GM12878 (cell line): ENCODE data around the gene PDCD1LG2. TPM values are rescaled to one million over a fixed set of nuclear protein-coding genes. Genes with fewer than 3 reads are reported as not detected.
A peak's percentile ranks its signal among the peaks of the same experiment; 100 is the strongest.

Experiments
- BHLHE40 ChIP-seq, 2 experiments: fragments of 450-650 bp in 1 of 2; IDR thresholded peaks; 2 replicates each; pipeline ENCODE4 v1.6.1; 2011 to 2017; ENCODE audit warnings: low read depth in 2 of 2, borderline replicate concordance in 1 of 2, improper control_type of control experiment in 1 of 2, low read length in 1 of 2, mild to moderate bottlenecking in 1 of 2
- GABPA ChIP-seq: IDR thresholded peaks from 2 replicates; pipeline ENCODE4 v1.6.1; 2014; ENCODE audit warnings: antibody characterized with exemption, low read depth, mild to moderate bottlenecking, inconsistent platforms
- GATAD2B ChIP-seq: fragments of 450-650 bp; conservative IDR thresholded peaks from 2 replicates; pipeline ENCODE4 v1.6.1; 2017; ENCODE audit warnings: low read depth, mild to moderate bottlenecking, moderate library complexity
- HCFC1 ChIP-seq: fragments of 150-350 bp; IDR thresholded peaks from 2 replicates; pipeline ENCODE4 v1.6.1; 2014; ENCODE audit warnings: low read length
- HDAC6 ChIP-seq: fragments of 200-600 bp; sonication (generic); IDR thresholded peaks from one replicate; pipeline ENCODE4 v1.8.0; 2017; ENCODE audit warnings: antibody characterized with exemption; ENCODE audit not compliant: unreplicated experiment
- HDGF ChIP-seq: fragments of 450-650 bp; IDR thresholded peaks from 2 replicates; pipeline ENCODE4 v1.6.1; 2016; ENCODE audit warnings: antibody characterized with exemption
- MYC ChIP-seq: IDR thresholded peaks from 2 replicates; pipeline ENCODE4 v1.6.1; 2011; ENCODE audit warnings: mild to moderate bottlenecking, low read length, moderate library complexity, inconsistent platforms; ENCODE audit not compliant: insufficient read depth, insufficient replicate concordance, insufficient read length, severe bottlenecking
- NFYB ChIP-seq: IDR thresholded peaks from 2 replicates; pipeline ENCODE4 v1.6.1; 2011; ENCODE audit warnings: low read depth, mild to moderate bottlenecking, low read length, improper control_type of control experiment, moderate library complexity; ENCODE audit not compliant: insufficient read depth
- NRF1 ChIP-seq: conservative IDR thresholded peaks from 2 replicates; pipeline ENCODE4 v1.6.1; 2011; ENCODE audit warnings: mild to moderate bottlenecking, low read depth, low read length, improper control_type of control experiment
- PAX5 ChIP-seq: IDR thresholded peaks from 2 replicates; pipeline ENCODE4 v1.6.1; 2011; ENCODE audit warnings: low read depth, low read length, borderline replicate concordance
- PAX8 ChIP-seq: fragments of 450-650 bp; IDR thresholded peaks from 2 replicates; pipeline ENCODE4 v1.6.1; 2017; ENCODE audit warnings: mild to moderate bottlenecking, moderate library complexity
- SREBF1 ChIP-seq: IDR thresholded peaks from 2 replicates; pipeline ENCODE4 v1.6.1; 2012; ENCODE audit warnings: mild to moderate bottlenecking, low read length
- TBL1XR1 ChIP-seq: IDR thresholded peaks from 2 replicates; pipeline ENCODE4 v1.6.1; 2012; ENCODE audit warnings: low read depth, low read length, improper control_type of control experiment
- ZBED1 ChIP-seq: IDR thresholded peaks from 2 replicates; pipeline ENCODE4 v1.6.1; 2016; ENCODE audit warnings: borderline replicate concordance
- polyA plus RNA-seq, 11 experiments: library from polyadenylated mRNA; depleted of rRNA in 4 of 11; unstranded in 6 of 11; stranded (reverse) in 5 of 11; fragments of >200 nt; fragmentation: Nextera tagmentation in 4 of 11; fragmentation: Illumina TruSeq in 1 of 11; extraction: Ambion mirVana in 4 of 11; extraction: Trizol in 1 of 11; gene quantifications; 1 replicate in 1 of 11; 2 replicates in 10 of 11; pipeline versions ENCODE4 v1.2.1 to v1.2.3, GENCODE V29; 2011 to 2016; ENCODE audit warnings: inconsistent platforms in 2 of 11, missing spikeins in 2 of 11, low read depth in 1 of 11
- total RNA-seq, 4 experiments: library from RNA; depleted of rRNA in 3 of 4; stranded (reverse); fragments of >200 nt in 3 of 4; fragmentation: Illumina TruSeq in 1 of 4; extraction: Trizol in 1 of 4; gene quantifications; 2 replicates each; pipeline versions ENCODE4 v1.2.1 to v1.2.3, GENCODE V29; 2013 to 2021
- TF ChIP-seq, protein P1 (sequence below): fragments of 450-650 bp; formaldehyde crosslinking; IDR thresholded peaks from 2 replicates; pipeline ENCODE4 v1.4.0; 2022; ENCODE audit warnings: mild to moderate bottlenecking, moderate library complexity
- TF ChIP-seq, protein P2 (sequence below): IDR thresholded peaks from 2 replicates; pipeline ENCODE4 v1.6.1; 2011; ENCODE audit warnings: borderline replicate concordance, low read depth, mild to moderate bottlenecking, moderate library complexity, mixed read lengths, low read length; ENCODE audit not compliant: insufficient read depth; ENCODE audit errors: extremely low read length
- TF ChIP-seq, protein P3 (sequence below): fragments of 450-650 bp; IDR thresholded peaks from 2 replicates; pipeline ENCODE4 v1.6.1; 2017; ENCODE audit warnings: antibody characterized with exemption, mild to moderate bottlenecking, moderate library complexity
- TF ChIP-seq, protein P4 (sequence below): fragments of 450-650 bp; conservative IDR thresholded peaks from 2 replicates; pipeline ENCODE4 v1.6.1; 2017; ENCODE audit warnings: mild to moderate bottlenecking, moderate library complexity

PDCD1LG2 gene
- total and polyA plus RNA-seq, 10 of the 15 experiments (the other 5 are each of a cell fraction or from before 2014, with no cell fraction given), result 1.5 to 37.3 (median 3.0) TPM

DNA sequence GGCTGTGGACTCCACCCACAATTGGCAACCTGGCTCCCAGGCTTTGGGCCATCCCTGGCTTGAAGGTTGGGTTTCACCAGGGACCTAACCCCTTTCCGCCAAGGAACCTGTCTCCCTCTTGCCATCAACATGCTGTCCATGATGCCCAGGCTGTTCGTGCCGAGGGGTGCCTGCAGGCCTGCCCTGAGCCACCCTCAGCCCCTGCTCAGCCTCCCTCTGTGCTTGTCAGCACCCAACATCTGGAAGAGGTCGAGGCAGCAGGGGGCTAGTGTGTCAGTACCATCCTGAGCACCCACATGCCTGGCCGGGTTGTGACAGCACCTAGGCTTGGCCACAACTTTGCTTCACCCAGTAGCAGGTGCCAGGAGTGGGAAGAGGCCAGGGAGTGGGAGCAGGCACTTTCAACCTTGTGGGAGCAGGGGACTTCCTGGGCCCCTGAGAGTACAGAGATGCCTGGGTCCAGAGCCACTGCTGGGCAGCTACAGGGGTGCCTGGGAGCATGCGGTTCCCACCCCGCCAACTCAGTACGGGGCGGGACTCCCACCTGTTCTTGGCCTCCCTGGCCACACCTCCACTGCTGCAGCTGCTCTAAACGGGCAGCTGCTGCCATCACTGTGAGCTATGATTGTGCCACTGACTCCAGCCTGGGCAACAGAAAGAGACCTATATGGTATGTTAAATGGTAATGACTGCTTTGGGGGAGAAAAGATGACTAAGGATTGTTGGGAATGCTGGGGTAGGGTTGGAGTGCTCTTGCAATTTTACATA is 6.3 kb downstream of the PDCD1LG2 start (continued):
- TF ChIP-seq, protein P1, sequence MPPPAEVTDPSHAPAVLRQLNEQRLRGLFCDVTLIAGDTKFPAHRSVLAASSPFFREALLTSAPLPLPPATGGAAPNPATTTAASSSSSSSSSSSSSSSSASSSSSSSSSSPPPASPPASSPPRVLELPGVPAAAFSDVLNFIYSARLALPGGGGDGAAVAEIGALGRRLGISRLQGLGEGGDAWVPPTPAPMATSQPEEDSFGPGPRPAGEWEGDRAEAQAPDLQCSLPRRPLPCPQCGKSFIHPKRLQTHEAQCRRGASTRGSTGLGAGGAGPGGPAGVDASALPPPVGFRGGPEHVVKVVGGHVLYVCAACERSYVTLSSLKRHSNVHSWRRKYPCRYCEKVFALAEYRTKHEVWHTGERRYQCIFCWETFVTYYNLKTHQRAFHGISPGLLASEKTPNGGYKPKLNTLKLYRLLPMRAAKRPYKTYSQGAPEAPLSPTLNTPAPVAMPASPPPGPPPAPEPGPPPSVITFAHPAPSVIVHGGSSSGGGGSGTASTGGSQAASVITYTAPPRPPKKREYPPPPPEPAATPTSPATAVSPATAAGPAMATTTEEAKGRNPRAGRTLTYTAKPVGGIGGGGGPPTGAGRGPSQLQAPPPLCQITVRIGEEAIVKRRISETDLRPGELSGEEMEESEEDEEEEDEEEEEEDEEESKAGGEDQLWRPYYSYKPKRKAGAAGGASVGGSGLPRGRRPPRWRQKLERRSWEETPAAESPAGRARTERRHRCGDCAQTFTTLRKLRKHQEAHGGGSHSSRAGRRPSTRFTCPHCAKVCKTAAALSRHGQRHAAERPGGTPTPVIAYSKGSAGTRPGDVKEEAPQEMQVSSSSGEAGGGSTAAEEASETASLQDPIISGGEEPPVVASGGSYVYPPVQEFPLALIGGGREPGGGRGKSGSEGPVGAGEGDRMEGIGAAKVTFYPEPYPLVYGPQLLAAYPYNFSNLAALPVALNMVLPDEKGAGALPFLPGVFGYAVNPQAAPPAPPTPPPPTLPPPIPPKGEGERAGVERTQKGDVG, result no peak
- TF ChIP-seq NRF1, result no peak
- peak; percentile 34 for TF ChIP-seq HDGF
- no peak for TF ChIP-seq TBL1XR1
- TF ChIP-seq BHLHE40 (IDR thresholded peaks at IDR 0.05; ENCODE audit: borderline replicate concordance in 1 of 2, low read depth in 2 of 2, low read length in 1 of 2), result peak in 1 of 2 experiments; percentile 69; a peak in 2 of 4 replicates
- TF ChIP-seq PAX8, result no peak
- TF ChIP-seq, protein P2, sequence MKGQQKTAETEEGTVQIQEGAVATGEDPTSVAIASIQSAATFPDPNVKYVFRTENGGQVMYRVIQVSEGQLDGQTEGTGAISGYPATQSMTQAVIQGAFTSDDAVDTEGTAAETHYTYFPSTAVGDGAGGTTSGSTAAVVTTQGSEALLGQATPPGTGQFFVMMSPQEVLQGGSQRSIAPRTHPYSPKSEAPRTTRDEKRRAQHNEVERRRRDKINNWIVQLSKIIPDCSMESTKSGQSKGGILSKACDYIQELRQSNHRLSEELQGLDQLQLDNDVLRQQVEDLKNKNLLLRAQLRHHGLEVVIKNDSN, result no peak
- no peak for TF ChIP-seq MYC
- no peak for TF ChIP-seq ZBED1
- TF ChIP-seq, protein P3, sequence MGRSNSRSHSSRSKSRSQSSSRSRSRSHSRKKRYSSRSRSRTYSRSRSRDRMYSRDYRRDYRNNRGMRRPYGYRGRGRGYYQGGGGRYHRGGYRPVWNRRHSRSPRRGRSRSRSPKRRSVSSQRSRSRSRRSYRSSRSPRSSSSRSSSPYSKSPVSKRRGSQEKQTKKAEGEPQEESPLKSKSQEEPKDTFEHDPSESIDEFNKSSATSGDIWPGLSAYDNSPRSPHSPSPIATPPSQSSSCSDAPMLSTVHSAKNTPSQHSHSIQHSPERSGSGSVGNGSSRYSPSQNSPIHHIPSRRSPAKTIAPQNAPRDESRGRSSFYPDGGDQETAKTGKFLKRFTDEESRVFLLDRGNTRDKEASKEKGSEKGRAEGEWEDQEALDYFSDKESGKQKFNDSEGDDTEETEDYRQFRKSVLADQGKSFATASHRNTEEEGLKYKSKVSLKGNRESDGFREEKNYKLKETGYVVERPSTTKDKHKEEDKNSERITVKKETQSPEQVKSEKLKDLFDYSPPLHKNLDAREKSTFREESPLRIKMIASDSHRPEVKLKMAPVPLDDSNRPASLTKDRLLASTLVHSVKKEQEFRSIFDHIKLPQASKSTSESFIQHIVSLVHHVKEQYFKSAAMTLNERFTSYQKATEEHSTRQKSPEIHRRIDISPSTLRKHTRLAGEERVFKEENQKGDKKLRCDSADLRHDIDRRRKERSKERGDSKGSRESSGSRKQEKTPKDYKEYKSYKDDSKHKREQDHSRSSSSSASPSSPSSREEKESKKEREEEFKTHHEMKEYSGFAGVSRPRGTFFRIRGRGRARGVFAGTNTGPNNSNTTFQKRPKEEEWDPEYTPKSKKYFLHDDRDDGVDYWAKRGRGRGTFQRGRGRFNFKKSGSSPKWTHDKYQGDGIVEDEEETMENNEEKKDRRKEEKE, result no peak
- TF ChIP-seq GABPA, result no peak
- no peak for TF ChIP-seq NFYB
- no peak for TF ChIP-seq HDAC6
- TF ChIP-seq, protein P4, sequence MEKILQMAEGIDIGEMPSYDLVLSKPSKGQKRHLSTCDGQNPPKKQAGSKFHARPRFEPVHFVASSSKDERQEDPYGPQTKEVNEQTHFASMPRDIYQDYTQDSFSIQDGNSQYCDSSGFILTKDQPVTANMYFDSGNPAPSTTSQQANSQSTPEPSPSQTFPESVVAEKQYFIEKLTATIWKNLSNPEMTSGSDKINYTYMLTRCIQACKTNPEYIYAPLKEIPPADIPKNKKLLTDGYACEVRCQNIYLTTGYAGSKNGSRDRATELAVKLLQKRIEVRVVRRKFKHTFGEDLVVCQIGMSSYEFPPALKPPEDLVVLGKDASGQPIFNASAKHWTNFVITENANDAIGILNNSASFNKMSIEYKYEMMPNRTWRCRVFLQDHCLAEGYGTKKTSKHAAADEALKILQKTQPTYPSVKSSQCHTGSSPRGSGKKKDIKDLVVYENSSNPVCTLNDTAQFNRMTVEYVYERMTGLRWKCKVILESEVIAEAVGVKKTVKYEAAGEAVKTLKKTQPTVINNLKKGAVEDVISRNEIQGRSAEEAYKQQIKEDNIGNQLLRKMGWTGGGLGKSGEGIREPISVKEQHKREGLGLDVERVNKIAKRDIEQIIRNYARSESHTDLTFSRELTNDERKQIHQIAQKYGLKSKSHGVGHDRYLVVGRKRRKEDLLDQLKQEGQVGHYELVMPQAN, result no peak
- peak; percentile 97 for TF ChIP-seq GATAD2B
- no peak for TF ChIP-seq SREBF1
- 0 out of 2 replicates have a peak, but pooled peaks have one; percentile 15 for TF ChIP-seq HCFC1
- 0 out of 2 replicates have a peak, but pooled peaks have one; percentile 3 for TF ChIP-seq PAX5
